GM18511 (cell line): ENCODE measurements around the gene PRR36.

Experiments used
- ATAC-seq: cut with Tn5 transposase; IDR thresholded peaks from one replicate; pipeline ENCODE4 v1.9.1; 2021; ENCODE audit warnings: mild to moderate bottlenecking, moderate library complexity; ENCODE audit not compliant: unreplicated experiment

PRR36 gene

DNA sequence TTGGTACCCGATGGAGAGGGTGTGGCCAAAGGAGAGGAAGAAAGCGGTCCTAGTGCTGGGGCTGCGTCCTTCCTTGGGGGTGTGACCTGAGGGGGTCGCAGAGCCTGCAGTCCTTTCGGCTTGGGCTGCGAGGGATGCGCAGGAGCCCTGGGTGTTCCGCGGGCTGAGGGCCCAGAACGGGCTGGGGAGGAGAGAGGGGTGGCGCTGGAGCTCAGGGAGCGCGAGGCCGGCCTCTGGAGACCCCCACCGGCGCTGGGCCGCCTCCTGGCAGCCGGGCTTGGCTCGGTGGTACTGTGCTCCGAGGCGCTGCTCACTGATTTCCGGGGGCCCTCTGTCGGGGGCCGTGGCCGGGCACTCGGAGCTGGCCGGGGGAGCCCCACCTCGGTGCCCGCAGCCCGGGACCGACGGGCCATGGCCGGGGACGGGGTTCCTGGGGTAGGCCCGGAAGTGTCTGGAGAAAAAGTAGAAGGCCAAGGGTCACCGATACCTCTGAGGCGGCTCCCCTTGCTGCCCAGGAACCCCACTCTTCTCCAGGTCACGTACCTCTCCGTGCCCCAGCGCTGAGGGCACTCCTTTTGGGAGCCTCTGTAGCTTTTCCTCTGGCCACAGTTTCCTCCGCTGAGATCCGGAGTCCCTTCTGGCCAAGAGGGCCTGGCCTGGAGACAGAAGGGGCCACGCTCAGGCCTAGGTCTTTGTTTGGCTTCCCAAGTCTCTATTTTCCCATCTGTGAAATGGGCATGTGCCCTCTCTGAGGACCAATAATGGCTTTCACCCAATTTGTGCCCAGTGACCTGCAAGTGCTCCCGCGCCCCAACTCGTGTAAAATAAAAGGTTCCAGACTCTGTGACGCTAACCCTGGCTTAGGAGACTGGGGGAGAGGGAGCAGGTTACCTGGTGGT, 1.6 kb downstream of the PRR36 start:
- no peak for ATAC-seq

DNA sequence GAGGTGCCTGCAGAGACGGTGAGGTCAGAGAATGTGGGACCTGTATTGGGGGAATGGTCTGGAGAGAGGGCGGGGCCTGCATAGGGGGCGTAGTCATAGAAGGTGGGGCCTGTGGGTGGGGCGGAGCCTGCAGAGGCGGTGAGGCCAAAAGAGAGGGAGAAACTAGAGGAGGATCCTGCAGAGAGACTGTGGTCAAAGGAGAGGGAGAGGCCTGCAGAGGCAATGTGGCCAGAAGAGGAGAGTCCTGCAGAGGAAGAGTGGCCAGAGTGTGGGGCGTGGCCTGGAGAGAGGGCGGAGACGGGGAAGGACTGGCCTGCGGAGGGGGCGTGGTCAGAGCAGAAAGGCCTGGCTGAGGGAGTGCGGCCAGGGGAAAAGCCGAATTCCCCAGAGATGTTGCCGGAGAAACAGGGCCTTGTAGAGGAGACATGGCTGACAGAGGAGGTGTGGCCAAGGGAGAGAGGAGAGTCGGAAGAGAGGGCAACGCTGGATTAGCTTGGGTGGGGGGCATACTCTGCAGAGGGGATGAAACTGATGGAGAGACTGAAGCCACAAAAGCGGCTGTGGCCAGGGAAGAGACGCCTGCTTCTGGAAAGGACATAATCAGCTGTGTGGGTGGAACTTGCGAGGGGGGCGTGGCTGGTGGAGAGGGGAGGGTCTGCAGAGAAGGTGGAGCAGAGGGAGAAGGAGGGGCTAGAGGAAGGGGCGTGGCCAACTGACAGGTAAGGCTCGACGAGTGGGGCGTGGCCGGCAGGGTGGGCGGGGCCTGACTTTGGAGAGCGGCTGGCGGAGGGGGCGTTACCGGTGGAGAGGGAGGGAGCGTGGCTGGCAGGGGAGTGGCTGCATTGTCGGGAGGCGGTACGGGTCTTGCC, 2.5 kb downstream of the PRR36 start:
- ATAC-seq, result no peak

DNA sequence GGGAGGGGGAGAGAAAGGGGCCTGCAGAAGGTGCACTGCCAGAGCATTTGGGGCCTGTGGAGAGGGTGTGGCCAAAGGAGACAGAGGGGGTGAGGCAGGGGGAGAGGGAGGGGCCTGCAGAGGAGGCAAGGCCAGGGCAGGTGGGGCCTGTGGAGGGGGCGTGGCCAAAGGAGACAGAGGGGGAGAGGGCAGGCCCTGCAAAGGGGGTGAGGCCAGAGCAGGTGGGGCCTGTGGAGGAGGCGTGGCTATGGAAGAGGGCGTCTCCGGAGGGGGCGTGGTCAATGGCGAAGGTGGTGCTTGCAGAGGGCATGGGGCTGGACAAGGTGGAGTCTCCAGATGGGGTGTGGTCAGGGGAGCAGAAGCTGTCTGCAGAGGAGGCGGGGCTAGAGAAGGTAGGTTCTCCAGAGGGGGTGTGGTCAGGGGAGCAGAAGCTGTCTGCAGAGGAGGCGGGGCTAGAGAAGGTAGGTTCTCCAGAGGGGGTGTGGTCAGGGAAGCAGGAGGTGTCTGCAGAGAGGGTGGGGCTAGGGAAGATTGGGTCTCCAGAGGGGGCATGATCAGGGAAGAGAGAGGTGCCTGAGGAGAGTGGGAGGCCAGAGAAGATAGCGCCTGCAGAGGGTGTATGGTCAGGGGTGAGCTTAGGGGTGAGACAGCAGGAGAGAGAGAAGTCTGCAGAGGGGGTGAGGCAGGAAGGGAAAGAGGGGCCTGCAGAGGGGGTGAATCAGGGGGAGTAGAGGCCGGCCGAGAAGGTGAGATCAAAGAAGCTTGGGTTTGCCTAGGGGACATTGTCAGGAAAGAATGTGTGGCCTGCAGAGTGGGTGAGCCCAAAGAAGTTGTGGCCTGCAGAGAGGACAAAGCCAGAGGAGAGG, 3.4 kb downstream of the PRR36 start:
- no peak for ATAC-seq

DNA sequence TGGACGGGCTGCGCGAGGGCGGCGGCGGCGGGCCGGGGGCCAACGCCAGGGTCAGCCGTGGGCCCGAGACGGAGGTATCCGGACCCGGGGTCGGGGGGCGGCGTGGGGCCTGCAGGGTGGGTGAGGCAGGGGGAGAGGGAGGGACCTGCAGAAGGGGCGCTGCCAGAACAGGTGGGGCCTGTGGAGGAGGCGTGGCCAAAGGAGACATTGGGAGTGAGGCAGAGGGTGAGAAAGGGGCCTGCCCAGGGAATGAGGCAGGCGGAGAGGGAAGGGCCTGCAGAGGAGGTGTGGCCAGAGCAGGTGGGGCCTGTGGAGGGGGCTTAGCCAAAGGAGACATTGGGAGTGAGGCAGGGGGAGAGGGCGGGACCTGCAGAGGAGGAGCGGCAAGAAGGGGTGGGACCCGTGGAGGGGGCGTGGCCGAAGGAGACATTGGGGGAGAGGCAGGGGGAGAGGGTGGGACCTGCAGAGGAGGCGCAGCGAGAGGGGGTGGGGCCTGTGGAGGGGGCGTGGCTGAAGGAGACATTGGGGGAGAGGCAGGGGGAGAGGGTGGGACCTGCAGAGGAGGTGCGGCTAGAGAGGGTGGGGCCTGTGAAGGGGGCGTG, 4.2 kb downstream of the PRR36 start:
- no peak for ATAC-seq

DNA sequence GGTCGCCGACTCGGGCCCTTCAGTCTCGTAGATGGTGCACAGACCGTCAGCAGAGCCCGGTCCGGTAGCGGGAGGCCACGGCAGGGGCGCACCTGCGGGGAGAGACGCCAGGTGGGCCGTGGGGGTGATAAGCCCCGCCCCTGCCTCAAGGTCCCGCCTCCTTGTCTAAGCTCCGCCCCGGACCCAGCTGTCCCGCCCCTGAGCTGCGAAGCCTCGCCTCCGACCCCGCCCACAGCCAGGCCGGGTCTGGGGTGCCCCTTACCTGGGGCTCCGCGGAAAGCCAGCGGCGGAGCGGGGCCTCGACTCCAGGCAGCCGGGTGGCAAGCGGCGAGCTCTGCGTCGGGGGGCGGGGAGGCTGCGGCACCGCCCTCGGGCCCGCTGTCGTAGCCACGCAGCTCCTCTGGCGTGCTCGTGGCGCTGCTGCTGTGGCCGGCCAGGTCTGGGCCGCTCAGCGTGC, 4.7 kb downstream of the PRR36 start:
- peak; percentile 56 for ATAC-seq

DNA sequence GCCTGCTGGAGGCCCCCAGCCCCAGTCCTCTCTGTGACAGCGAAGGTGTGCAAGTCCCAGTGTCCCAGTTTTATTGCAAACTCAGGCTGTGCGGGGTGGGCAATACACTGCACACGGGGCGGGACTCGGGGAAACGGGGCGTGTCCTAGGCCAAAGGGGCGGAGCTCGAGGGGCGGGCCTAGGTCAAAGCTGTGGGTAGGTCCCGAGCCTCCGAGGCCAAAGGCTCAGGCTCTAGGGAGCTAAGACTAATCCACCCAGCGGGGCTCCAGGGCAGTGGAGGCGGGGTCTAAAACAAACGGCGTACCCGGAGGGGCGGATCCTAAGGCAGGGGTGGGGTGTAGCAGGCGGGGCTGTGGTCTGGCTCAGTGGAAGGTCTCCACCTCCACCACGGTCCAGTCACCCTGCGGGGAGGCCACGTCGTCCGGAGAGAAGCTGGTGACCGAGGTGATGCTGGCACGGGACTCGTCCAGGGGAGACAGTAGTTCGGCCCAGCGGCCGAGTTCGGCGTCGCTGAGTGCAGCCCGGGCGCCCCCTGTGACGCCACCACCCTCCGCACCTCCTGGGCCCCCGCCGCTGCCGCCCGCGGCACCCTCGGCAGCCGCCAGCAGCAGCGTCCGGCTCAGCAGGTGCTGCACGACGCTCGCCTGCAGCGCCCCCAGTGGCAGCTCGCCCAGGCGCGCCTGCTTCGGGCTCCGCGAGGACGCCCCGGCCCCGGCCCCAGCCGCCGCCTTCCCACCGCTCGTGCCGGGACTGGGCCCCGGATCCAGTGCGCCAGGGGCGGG, 5.3 kb downstream of the PRR36 start:
- ATAC-seq, result peak; percentile 74

DNA sequence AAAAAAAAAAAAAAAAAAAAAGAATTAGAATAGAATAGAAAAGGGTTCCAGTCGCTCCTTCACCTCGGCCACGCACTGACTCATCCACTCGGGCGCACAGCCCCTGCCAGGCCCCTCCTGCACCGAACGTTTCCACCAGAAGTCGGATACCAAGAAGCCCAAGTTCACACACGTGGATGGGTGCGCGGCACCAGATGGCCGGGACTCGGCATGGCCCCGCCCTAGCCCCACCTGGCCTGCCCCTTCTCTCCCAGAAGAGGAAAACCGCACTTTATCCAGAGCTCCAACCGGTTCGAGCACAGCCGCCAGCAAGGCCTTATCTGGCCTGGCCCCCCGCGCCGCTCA, 5.9 kb downstream of the PRR36 start:
- no peak for ATAC-seq

DNA sequence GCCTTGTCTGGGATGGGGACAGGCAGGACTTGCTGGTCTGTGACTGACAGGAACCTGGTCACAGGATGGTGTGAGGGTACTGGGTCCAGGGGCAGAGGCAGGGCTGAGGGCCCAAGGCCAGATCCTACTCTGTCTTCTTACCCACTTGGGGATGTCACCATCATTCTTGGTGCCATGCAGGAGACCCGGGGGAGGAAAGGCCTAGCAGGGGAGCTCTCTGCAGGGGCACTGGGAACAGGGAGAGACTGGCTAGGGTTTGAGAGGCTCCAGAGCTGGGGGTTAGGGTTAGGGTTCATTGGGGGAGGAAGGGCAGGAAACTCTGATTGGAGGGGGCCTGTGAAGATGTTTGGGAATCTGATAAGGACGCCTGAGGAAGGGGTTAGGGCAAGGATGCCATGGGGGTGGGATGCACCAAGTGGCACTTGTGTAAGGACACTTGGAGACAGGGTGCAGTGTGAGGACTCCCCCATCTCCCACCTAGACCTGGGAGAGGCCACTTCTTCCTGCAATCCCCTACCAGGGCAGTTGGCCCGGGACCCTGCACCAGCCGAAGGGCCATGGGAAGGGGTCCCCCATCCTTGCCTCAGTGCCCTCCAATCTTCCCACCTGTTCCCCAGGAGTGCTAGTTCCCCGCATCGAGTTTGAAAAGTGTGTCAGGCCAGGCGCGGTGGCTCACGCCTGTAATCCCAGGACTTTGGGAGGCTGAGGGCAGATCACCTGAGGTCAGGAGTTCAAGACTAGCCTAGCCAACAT, 6.9 kb downstream of the PRR36 start:
- ATAC-seq, result no peak

DNA sequence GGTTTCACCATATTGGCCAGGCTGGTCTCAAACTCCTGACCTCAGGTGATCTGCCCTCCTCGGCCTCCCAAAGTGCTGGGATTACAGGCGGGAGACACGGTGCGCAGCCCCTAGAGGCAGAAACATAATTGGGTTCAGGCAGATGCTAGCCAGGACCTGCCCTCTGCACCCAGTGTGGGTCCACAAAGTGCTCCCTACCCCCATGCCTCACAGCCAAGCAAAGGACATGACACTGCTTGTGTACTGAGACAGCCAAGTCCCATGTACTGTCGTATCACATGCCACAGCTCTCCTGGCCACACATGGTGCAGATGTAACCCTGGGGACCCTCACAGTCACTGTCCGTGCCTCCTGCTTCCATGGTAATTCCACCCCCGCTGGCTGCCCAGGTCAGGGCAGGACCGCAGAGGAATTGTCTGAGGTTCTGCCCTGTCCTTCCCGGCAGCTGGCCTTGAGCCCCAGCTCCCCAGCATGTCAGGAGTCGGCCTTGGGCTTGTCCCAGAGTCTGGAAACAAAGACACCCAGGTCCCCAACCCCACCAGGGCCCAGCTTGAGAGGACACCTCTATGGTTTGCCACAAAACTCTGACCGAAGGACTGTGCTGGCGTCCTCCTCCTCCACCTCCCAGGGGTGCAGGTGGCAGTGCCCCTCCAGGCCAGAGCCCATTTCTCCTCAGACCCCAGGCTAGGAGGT, 7.6 kb downstream of the PRR36 start:
- no peak for ATAC-seq

DNA sequence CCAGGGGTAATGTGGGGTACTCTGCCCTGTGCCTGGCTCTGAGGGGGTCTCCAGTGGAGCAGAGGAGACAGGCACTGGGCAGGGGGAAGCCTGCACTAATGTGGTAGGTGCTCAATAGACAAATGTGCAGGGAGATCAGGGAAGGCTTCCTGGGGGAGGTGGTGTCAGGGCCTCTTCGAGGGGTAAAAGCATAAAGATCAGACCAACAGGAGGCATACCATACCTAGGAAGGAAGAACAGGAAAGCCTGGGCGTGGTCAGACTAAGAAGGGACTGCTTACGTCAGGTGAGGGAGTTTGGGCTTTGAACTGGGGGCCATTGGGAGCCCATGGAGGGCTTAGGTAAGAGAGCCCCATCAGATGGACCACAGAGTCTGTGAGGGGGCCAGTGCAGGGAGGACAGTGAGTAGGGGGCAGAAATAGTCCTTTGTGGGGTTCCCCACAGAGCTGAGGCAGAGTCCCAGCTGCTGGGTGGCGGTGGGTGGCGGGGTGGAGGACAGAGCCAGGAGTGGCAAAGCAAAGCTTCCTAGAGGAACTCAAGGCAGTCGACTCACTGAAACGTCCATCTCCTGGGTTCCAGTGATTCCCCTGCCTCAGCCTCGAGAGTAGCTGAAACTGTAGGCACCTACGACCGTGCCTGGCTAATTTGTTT, 8.8 kb downstream of the PRR36 start:
- ATAC-seq, result no peak

DNA sequence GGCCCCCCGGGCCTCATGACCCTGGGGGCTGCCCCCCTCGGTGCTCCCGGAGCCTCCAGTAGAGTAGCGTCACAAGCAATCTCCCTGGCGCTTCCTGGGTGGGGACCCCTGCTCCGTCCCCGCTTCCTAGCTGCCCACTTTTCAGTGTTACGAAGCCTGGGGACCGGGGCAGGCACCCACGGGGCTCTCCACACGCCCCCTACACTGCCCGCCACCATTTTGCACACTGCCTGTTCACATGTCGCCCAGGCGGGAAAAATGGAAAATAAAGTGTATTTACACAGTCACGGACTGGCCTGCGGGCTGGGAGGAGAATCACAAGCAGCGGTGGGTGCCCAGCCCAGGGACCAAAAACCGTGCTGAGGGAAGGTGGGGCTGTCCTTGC, 9.5 kb downstream of the PRR36 start:
- ATAC-seq, result no peak

DNA sequence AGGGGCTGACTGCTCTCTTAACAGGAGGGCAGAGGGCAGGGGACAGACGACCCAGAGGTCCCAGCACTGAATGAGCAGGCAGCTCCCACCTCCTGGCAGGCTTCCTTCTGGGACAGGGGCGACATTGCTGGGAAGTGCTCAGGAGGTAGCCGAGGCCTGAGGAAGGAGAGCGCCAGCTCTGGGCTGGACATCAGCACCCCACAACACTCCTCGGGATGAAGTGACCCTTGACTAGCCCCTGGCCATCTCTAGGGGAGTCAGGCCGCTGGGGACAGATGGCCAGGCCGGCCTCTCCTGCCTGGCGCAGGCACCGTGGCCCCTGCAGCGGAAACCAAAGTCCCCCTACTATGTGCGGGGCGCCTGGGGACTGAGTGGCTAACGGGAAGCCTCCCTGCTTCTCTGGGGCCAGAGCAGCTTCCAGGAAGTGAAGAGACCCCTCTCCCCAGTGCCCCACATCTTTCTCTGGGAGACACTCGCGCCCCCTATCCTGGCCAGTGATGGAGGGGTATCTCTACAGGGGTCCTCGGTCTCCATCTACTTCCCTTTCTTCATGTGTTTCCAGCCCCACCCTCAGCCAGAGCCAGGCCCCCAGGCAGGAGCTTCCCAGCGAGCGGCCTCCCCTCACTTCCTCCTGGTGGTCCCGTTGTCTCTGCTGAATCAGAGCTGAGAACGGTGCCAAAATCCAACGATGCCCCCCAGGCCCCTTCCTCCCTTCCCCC, 10.1 kb downstream of the PRR36 start:
- ATAC-seq, result no peak

DNA sequence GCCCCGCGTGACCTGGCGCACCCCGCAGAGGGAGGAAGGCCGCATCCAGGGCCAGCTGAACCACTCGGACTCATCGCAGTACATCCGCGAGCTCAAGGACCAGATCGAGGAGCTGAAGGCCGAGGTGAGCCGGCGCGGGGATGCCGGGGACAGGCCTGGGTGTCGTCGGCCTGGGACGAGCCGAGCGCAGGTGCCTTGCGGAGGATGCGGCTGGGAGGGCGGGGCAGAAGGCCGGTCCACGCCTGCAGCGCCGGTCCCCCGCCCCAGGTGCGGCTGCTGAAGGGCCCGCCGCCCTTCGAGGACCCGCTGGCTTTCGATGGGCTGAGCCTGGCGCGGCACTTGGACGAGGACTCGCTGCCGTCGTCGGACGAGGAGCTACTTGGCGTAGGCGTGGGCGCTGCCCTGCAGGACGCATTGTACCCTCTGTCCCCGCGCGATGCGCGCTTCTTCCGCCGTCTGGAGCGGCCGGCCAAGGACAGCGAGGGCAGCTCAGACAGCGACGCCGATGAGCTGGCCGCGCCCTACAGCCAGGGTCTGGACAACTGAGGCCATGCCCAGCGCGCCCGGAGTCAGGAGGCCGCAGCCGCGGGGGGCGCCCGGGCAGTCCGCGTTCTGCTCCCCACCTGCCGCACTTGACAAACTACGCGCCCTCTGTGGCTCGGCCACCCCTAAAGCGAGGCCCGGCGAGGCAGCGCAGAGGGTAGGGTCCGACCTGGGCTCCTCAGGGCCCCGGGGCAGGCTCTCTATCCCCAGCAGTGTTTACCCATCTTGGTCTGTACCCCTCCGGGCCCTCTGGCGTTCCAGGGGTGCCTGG, 10.8 kb downstream of the PRR36 start:
- ATAC-seq, result no peak

DNA sequence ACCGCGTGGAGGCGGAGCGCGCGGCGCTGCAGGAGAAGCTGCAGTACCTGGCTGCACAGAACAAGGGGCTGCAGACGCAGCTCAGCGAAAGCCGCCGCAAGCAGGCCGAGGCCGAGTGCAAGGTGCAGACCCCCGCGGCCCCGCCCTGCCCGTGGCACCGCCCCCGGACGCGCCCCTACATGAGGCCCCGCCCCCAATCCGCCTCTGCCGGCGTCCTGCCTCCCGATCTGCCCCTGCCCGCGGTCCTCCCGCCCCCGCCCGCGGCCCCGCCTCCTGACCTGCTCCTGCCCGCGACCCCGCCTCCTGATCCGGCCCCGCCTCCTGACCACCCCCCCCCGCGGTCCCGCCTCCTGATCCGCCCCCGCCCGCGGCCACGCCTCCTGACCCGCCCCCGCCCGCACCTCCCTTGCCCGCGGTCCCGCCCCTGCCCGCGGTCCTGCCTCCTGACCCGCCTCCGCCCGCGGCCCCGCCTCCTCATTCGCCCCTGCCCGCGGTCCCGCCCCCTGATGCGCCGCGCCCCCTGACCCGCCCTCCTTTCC, 11.7 kb downstream of the PRR36 start:
- ATAC-seq, result no peak

DNA sequence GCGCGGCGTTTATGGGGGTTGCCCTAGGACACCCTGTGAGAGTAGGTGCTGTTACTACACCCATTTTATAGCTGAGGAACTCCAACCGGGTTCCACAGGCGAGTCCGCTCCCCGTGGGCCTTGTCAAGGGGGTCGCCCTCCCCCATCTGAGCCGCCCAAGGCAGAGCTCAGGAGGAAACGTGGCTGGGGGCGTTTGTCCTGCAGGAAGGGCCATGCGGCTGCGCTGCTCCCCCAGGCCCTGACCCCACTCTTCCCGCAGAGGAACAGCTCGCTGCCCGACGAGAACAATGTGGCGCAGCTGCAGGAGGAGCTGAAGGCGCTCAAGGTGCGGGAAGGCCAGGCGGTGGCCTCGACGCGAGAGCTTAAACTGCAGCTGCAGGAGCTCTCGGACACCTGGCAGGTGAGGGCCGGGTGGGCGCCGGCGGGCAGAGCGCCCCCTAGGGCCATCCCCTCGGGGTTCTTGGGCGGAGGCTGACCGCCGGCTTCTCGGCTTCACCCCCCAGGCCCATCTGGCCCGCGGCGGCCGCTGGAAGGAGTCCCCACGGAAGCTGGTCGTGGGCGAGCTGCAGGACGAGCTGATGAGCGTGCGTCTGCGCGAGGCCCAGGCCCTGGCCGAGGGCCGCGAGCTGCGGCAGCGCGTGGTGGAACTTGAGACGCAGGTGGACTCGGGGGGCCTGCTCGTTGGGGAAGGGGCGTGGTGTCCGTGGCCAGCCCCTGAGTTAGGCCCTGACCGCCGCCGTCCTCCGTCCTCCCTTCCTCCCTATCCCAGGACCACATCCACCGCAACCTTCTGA, 12.4 kb downstream of the PRR36 start:
- ATAC-seq, result no peak
